SJCRH30 (cell line): ENCODE results near the gene ISG20. TPM values are rescaled to one million over a fixed set of nuclear protein-coding genes. Genes with fewer than 3 reads are reported as not detected.

ENCODE experiments used
- DNase-seq, 2 experiments: peaks; one replicate each; pipeline ENCODE4 v3.0.0-alpha.2; 2015 to 2020
- H3K27ac ChIP-seq: fragments of 250-450 bp; sonication (Bioruptor Pico); 2 replicates; pipeline ENCODE4 v1.5.1; 2020; ENCODE audit warnings: mild to moderate bottlenecking, moderate library complexity
- H3K27me3 ChIP-seq: fragments of 250-450 bp; sonication (Bioruptor Pico); 2 replicates; pipeline ENCODE4 v1.5.1; 2020; ENCODE audit warnings: mild to moderate bottlenecking, moderate library complexity
- H3K36me3 ChIP-seq: fragments of 250-450 bp; sonication (Bioruptor Pico); 2 replicates; pipeline ENCODE4 v1.5.1; 2020; ENCODE audit warnings: mild to moderate bottlenecking, moderate library complexity
- H3K4me1 ChIP-seq: fragments of 250-450 bp; sonication (Bioruptor Pico); 2 replicates; pipeline ENCODE4 v1.5.1; 2020; ENCODE audit warnings: mild to moderate bottlenecking, moderate library complexity
- H3K4me3 ChIP-seq: fragments of 250-450 bp; sonication (Bioruptor Pico); 2 replicates; pipeline ENCODE4 v1.5.1; 2020; ENCODE audit warnings: mild to moderate bottlenecking, moderate library complexity
- H3K9me3 ChIP-seq: fragments of 250-450 bp; sonication (Bioruptor Pico); replicated peaks from 2 replicates; pipeline ENCODE4 v1.5.1; 2020; ENCODE audit warnings: mild to moderate bottlenecking, moderate library complexity
- total RNA-seq: library from RNA; depleted of rRNA; stranded (reverse); fragments of >200 nt; shearing (Covaris generic); gene quantifications from 2 replicates; pipeline ENCODE4 v1.2.3, GENCODE V29; 2014

The ISG20 gene
- total RNA-seq, 1 experiment from 2014 or later = 0.97 TPM

- DNase-seq = no peak
- Histone ChIP-seq H3K9me3 (no peaks in the 10 kb centered on the region; the same call in 1 of the 2 replicates), H3K27ac (no peak overlapping the region), H3K27me3 (peaks cover 5% of the 10 kb centered on the region; the same call in 1 of the 2 replicates), H3K36me3 (no peaks in the 10 kb centered on the region), H3K4me1 (peaks cover 5% of the 10 kb centered on the region; the same call in 1 of the 2 replicates), H3K4me3 (no peak overlapping the region)
Measured at GRCh38 chr15:88661041-88661700, 22.4 kb downstream of the ISG20 start.

- Histone ChIP-seq H3K27ac (no peak overlapping the region), H3K4me1 (peaks cover 5% of the 10 kb centered on the region; the same call in 1 of the 2 replicates), H3K27me3 (peaks cover 5% of the 10 kb centered on the region; the same call in 1 of the 2 replicates), H3K9me3 (no peaks in the 10 kb centered on the region; the same call in 1 of the 2 replicates), H3K4me3 (no peak overlapping the region), H3K36me3 (no peaks in the 10 kb centered on the region)
- no peak for DNase-seq
Measured at GRCh38 chr15:88661761-88662556, 23.1 kb downstream of the ISG20 start.

- Histone ChIP-seq H3K4me3 (no peak overlapping the region), H3K9me3 (no peaks in the 10 kb centered on the region; the same call in 1 of the 2 replicates), H3K27ac (no peak overlapping the region), H3K36me3 (no peaks in the 10 kb centered on the region), H3K4me1 (peaks cover 5% of the 10 kb centered on the region; the same call in 1 of the 2 replicates), H3K27me3 (peaks cover 4% of the 10 kb centered on the region; the same call in 1 of the 2 replicates)
- no peak for DNase-seq
Measured at GRCh38 chr15:88663141-88663621, 24.4 kb downstream of the ISG20 start.

GRCh38 chr15:88664151-88664778 is 25.4 kb downstream of the ISG20 start:
- Histone ChIP-seq H3K4me1 (peaks cover 5% of the 10 kb centered on the region; the same call in 1 of the 2 replicates), H3K27ac (no peak overlapping the region), H3K36me3 (no peaks in the 10 kb centered on the region), H3K27me3 (no peaks in the 10 kb centered on the region), H3K4me3 (no peak overlapping the region), H3K9me3 (no peaks in the 10 kb centered on the region; the same call in 1 of the 2 replicates)
- peak in 1 of 2 experiments; percentile 40 for DNase-seq

- Histone ChIP-seq H3K27ac (no peak overlapping the region), H3K4me3 (no peak overlapping the region), H3K36me3 (no peaks in the 10 kb centered on the region), H3K27me3 (peaks cover 4% of the 10 kb centered on the region; the same call in 1 of the 2 replicates), H3K9me3 (0 out of 2 replicates have a peak, but pooled peaks cover 3% of the 10 kb centered on the region), H3K4me1 (no peaks in the 10 kb centered on the region)
- DNase-seq = no peak
Measured at GRCh38 chr15:88674661-88675060, 35.8 kb downstream of the ISG20 start.

GRCh38 chr15:88678755-88679154 is 39.9 kb downstream of the ISG20 start:
- Histone ChIP-seq H3K4me1 (no peaks in the 10 kb centered on the region), H3K27me3 (peaks cover 10% of the 10 kb centered on the region), H3K4me3 (no peak overlapping the region), H3K36me3 (no peaks in the 10 kb centered on the region), H3K9me3 (no peaks in the 10 kb centered on the region), H3K27ac (no peak overlapping the region)
- no peak for DNase-seq

GRCh38 chr15:88680241-88681001 is 41.6 kb downstream of the ISG20 start:
- peaks cover 5% of the 10 kb centered on the region; the same call in 1 of the 2 replicates for H3K27me3 ChIP-seq

GRCh38 chr15:88681610-88682221 is 42.9 kb downstream of the ISG20 start:
- Histone ChIP-seq H3K27me3 (peaks cover 5% of the 10 kb centered on the region; the same call in 1 of the 2 replicates), H3K9me3 (no peaks in the 10 kb centered on the region), H3K27ac (no peak overlapping the region), H3K4me3 (no peak overlapping the region), H3K36me3 (no peaks in the 10 kb centered on the region), H3K4me1 (no peaks in the 10 kb centered on the region)
- DNase-seq = no peak

More at GRCh38 chr15:88680241-88681001, 41.6 kb downstream of the ISG20 start:
- Histone ChIP-seq H3K9me3 (no peaks in the 10 kb centered on the region), H3K36me3 (no peaks in the 10 kb centered on the region), H3K4me3 (no peak overlapping the region), H3K4me1 (no peaks in the 10 kb centered on the region), H3K27ac (no peak overlapping the region)
- no peak for DNase-seq

GRCh38 chr15:88684345-88684744 is 45.5 kb downstream of the ISG20 start:
- DNase-seq = no peak
- Histone ChIP-seq H3K27me3 (peaks cover 5% of the 10 kb centered on the region; the same call in 1 of the 2 replicates), H3K4me3 (no peak overlapping the region), H3K4me1 (no peaks in the 10 kb centered on the region), H3K36me3 (no peaks in the 10 kb centered on the region), H3K27ac (no peak overlapping the region), H3K9me3 (no peaks in the 10 kb centered on the region)

- Histone ChIP-seq H3K27me3 (peaks cover 5% of the 10 kb centered on the region; the same call in 1 of the 2 replicates), H3K9me3 (no peaks in the 10 kb centered on the region), H3K4me1 (no peaks in the 10 kb centered on the region), H3K36me3 (no peaks in the 10 kb centered on the region), H3K4me3 (no peak overlapping the region), H3K27ac (no peak overlapping the region)
- no peak for DNase-seq
Measured at GRCh38 chr15:88686166-88686565, 47.4 kb downstream of the ISG20 start.

GRCh38 chr15:88688394-88688933 is 49.6 kb downstream of the ISG20 start:
- Histone ChIP-seq H3K4me1 (no peaks in the 10 kb centered on the region), H3K36me3 (no peaks in the 10 kb centered on the region), H3K9me3 (no peaks in the 10 kb centered on the region), H3K27me3 (no peaks in the 10 kb centered on the region; the same call in 1 of the 2 replicates), H3K4me3 (no peak overlapping the region), H3K27ac (no peak overlapping the region)
- no peak for DNase-seq

- H3K36me3 ChIP-seq = no peaks in the 10 kb centered on the region
- no peaks in the 10 kb centered on the region for H3K9me3 ChIP-seq
- DNase-seq = no peak
- no peak overlapping the region for H3K4me3 ChIP-seq
- H3K27me3 ChIP-seq = no peaks in the 10 kb centered on the region; the same call in 1 of the 2 replicates
- no peak overlapping the region for H3K27ac ChIP-seq
- H3K4me1 ChIP-seq = no peaks in the 10 kb centered on the region
Measured at GRCh38 chr15:88690331-88690730, 51.5 kb downstream of the ISG20 start.

GRCh38 chr15:88693191-88693590 is 54.4 kb downstream of the ISG20 start:
- no peaks in the 10 kb centered on the region for H3K36me3 ChIP-seq
- H3K27me3 ChIP-seq = peaks cover 2% of the 10 kb centered on the region
- no peaks in the 10 kb centered on the region for H3K9me3 ChIP-seq
- H3K4me3 ChIP-seq = no peak overlapping the region
- H3K27ac ChIP-seq = no peak overlapping the region
- DNase-seq = no peak
- H3K4me1 ChIP-seq = no peaks in the 10 kb centered on the region
